H1 (cell line): Measurements from ENCODE around the gene CWH43. TPM values are rescaled to one million over a fixed set of nuclear protein-coding genes. Genes with fewer than 3 reads are reported as not detected.

Experiments
- BRCA1 ChIP-seq: IDR thresholded peaks from 2 replicates; pipeline ENCODE4 v1.6.1; 2012; ENCODE audit warnings: low read depth, low read length, improper control_type of control experiment
- CEBPB ChIP-seq: IDR thresholded peaks from 2 replicates; pipeline ENCODE4 v1.6.1; 2012; ENCODE audit warnings: low read depth, low read length
- CHD7 ChIP-seq: fragments of 300-600 bp; sonication (generic); IDR thresholded peaks from 2 replicates; pipeline ENCODE4 v1.7.1; 2012; ENCODE audit warnings: low read length, moderate library complexity, mild to moderate bottlenecking, inconsistent platforms; ENCODE audit not compliant: insufficient replicate concordance
- EZH2 ChIP-seq: fragments of 200-600 bp; sonication (generic); IDR thresholded peaks from 2 replicates; pipeline ENCODE4 v1.7.1; 2012; ENCODE audit warnings: low read depth, mild to moderate bottlenecking, moderate library complexity, low read length, inconsistent platforms; ENCODE audit not compliant: severe bottlenecking
- JUN ChIP-seq: IDR thresholded peaks from 2 replicates; pipeline ENCODE4 v1.6.1; 2011; ENCODE audit warnings: low read depth, mild to moderate bottlenecking, improper control_type of control experiment, low read length
- KDM4A ChIP-seq: IDR thresholded peaks from one replicate; pipeline ENCODE4 v1.7.1; 2012; ENCODE audit warnings: low read depth, mild to moderate bottlenecking, moderate library complexity, low read length, inconsistent platforms; ENCODE audit not compliant: severe bottlenecking
- MAFK ChIP-seq: IDR thresholded peaks from 2 replicates; pipeline ENCODE4 v1.6.1; 2012; ENCODE audit warnings: low read depth, mild to moderate bottlenecking, improper control_type of control experiment, low read length
- POU5F1 ChIP-seq: IDR thresholded peaks from 2 replicates; pipeline ENCODE4 v1.6.1; 2011; ENCODE audit warnings: low read depth, mild to moderate bottlenecking, low read length, moderate library complexity
- SIN3A ChIP-seq, 2 experiments: IDR thresholded peaks in 1 of 2; conservative IDR thresholded peaks in 1 of 2; 2 replicates each; pipeline ENCODE4 v1.6.1; 2011 to 2012; ENCODE audit warnings: low read length in 2 of 2, improper control_type of control experiment in 1 of 2, low read depth in 1 of 2, mild to moderate bottlenecking in 1 of 2
- SP4 ChIP-seq: IDR thresholded peaks from 2 replicates; pipeline ENCODE4 v1.6.1; 2012; ENCODE audit warnings: low read length, inconsistent platforms
- polyA plus RNA-seq, 7 experiments: library from polyadenylated mRNA; depleted of rRNA in 3 of 7; stranded (reverse) in 5 of 7; unstranded in 2 of 7; fragments of >200 nt in 5 of 7; fragments of 200-250 nt in 2 of 7; gene quantifications; 1 replicate in 5 of 7; 2 replicates in 1 of 7; 4 replicates in 1 of 7; pipeline versions ENCODE4 v1.2.1 to v1.2.3, GENCODE V29; 2011 to 2013; ENCODE audit warnings: missing spikeins in 2 of 7, mixed read lengths in 2 of 7
- total RNA-seq: library from RNA; stranded (reverse); fragmentation: NEBNext Ultra II Directional; extraction: Animal tissue kit (Norgen Biotek cat#: 25700); gene quantifications from 2 replicates; pipeline ENCODE4 v1.2.1, GENCODE V29; 2021

CWH43 gene
- total and polyA plus RNA-seq, 2 of the 8 experiments (the other 6 are each of a cell fraction or from before 2014, with no cell fraction given): not detected

- TF ChIP-seq CHD7: no peak
- no peak for TF ChIP-seq POU5F1
- no peak for TF ChIP-seq MAFK
- no peak for TF ChIP-seq EZH2
- TF ChIP-seq JUN: no peak
- TF ChIP-seq SIN3A (conservative IDR thresholded peaks at IDR 0.05 in 1 of 2, IDR thresholded peaks at IDR 0.05 in 1 of 2; ENCODE audit: low read depth in 1 of 2, low read length in 2 of 2): no peak
- no peak for TF ChIP-seq CEBPB
- TF ChIP-seq SP4: no peak
- TF ChIP-seq BRCA1: no peak
- no peak for TF ChIP-seq KDM4A
- TF ChIP-seq, all 59 proteins: peak for 0
Observed at GRCh38 chr4:48949086-48949485, 37.0 kb upstream of the CWH43 start (continued).
